Mesothelial cell of epicardium (in vitro differentiated cells): ENCODE results near the gene FASTKD3. TPM values are rescaled to one million over a fixed set of nuclear protein-coding genes. Genes with fewer than 3 reads are reported as not detected.

ENCODE experiments used
- DNase-seq, 2 experiments: peaks; one replicate each; pipeline ENCODE4 v3.0.0; 2021; ENCODE audit warnings: low spot score in 2 of 2; ENCODE audit not compliant: unreplicated experiment in 2 of 2
- H3K27ac Mint-ChIP-seq: 2 replicates; pipeline ENCODE4 v1.8.0; 2021; ENCODE audit warnings: mixed read lengths
- H3K27me3 Mint-ChIP-seq: 2 replicates; pipeline ENCODE4 v1.8.0; 2021; ENCODE audit warnings: low read depth, mixed read lengths
- H3K36me3 Mint-ChIP-seq: 2 replicates; pipeline ENCODE4 v1.8.0; 2021; ENCODE audit warnings: mixed read lengths
- H3K4me1 Mint-ChIP-seq: 2 replicates; pipeline ENCODE4 v1.8.0; 2021; ENCODE audit warnings: mixed read lengths
- H3K4me3 Mint-ChIP-seq: 2 replicates; pipeline ENCODE4 v1.8.0; 2021; ENCODE audit warnings: mild to moderate bottlenecking, moderate library complexity, mixed read lengths
- H3K9me3 Mint-ChIP-seq: 2 replicates; pipeline ENCODE4 v1.8.0; 2021; ENCODE audit warnings: mixed read lengths
- total RNA-seq: library from RNA; stranded (reverse); gene quantifications from 3 replicates; pipeline ENCODE4 v1.2.1, GENCODE V29; 2021
- TF ChIP-seq, protein P1 (sequence below): fragments of 200-600 bp; sonication (generic); IDR thresholded peaks from one replicate; pipeline ENCODE4 v1.5.0; 2021; ENCODE audit warnings: antibody characterized with exemption; ENCODE audit not compliant: unreplicated experiment

FASTKD3 gene
- total RNA-seq, 1 donor from 2014 or later = 10.3 TPM

DNA sequence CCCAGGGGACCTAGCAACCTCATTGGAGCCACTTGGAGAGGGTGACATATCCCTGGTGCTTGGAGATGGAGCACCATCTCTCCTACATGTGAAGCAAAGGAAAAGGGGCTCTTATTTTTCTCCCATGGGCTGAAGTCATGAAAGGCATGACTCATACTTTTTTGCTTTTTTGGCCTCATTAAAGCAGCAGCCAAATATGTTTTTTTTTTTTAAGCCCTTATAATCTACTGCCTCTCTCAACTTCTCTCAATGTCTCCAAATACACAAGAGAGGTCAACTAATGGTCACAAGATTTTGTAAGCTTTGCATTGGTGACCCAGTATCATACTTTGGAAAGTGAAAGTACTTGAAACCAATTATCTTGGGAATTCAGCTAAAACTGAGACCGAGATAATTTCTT lies 16.3 kb downstream of the FASTKD3 start:
- peak overlapping the region; percentile 80 for H3K4me3 Mint-ChIP-seq
- peaks cover 4% of the 10 kb centered on the region for H3K9me3 Mint-ChIP-seq
- H3K4me1 Mint-ChIP-seq = peaks cover 11% of the 10 kb centered on the region
- H3K36me3 Mint-ChIP-seq = peaks cover 3% of the 10 kb centered on the region
- DNase-seq = no peak
- H3K27me3 Mint-ChIP-seq = peaks cover 18% of the 10 kb centered on the region
- TF ChIP-seq, protein P1, sequence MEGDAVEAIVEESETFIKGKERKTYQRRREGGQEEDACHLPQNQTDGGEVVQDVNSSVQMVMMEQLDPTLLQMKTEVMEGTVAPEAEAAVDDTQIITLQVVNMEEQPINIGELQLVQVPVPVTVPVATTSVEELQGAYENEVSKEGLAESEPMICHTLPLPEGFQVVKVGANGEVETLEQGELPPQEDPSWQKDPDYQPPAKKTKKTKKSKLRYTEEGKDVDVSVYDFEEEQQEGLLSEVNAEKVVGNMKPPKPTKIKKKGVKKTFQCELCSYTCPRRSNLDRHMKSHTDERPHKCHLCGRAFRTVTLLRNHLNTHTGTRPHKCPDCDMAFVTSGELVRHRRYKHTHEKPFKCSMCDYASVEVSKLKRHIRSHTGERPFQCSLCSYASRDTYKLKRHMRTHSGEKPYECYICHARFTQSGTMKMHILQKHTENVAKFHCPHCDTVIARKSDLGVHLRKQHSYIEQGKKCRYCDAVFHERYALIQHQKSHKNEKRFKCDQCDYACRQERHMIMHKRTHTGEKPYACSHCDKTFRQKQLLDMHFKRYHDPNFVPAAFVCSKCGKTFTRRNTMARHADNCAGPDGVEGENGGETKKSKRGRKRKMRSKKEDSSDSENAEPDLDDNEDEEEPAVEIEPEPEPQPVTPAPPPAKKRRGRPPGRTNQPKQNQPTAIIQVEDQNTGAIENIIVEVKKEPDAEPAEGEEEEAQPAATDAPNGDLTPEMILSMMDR = no peak
- H3K27ac Mint-ChIP-seq = peak overlapping the region; percentile 67

DNA sequence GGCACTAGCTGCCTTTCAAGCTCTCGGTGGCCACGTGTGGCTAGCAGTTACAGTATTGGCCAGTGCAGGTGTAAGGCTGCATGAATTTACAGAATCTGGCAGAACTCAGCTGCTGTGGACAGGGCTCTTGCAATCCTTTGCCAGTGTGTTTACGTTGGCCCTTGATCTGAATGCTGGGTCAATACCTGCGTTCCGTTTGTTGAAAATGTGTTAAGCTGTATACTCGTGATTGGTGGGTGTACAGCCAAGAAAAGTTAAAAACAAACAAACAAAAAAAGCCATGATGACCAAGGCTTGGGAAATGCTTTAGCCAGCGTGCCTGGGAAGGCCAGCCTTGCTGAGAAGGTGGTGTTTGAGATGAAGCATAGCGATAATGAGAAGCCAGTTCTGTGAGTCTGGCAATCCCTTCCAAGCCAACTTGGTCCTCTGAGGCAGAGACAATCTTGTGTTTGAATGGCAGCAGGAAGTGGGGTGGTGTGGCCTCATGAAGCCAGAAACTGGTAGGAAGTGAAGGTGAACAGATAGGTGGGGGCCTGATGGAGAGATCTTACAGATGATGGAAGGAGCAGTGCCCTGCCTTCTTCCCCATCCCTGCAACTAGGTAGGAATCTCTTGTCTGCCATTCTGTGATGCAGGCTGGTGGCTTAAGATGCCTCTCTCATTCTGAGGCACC lies 17.1 kb downstream of the FASTKD3 start:
- H3K27me3 Mint-ChIP-seq = peaks cover 21% of the 10 kb centered on the region

DNA sequence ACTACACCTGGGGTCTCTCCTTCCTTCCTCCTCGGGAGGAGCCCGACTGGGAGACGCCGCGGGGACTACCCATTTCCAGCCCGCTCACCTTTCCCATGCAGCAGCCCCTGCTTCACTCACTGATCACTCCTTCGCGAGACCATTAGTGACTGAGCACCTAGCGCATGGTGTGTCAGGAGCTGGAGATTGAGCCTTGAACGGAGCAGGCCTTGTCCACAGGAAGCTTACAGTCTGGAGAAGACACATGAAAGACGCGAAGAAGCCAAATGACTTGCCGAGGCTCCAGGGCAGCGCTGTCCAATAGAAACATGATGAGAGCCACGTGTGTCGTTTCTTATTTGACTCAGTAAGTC lies 17.6 kb downstream of the FASTKD3 start:
- DNase-seq = no peak
- TF ChIP-seq, protein P1 = no peak
- Mint-ChIP-seq H3K4me3 (peak overlapping the region; percentile 80), H3K4me1 (peaks cover 8% of the 10 kb centered on the region), H3K9me3 (peaks cover 4% of the 10 kb centered on the region), H3K27me3 (peaks cover 26% of the 10 kb centered on the region), H3K36me3 (peaks cover 3% of the 10 kb centered on the region), H3K27ac (peak overlapping the region; percentile 62)

More for the DNA sequence above, 17.1 kb downstream of the FASTKD3 start:
- TF ChIP-seq, protein P1 = no peak
- Mint-ChIP-seq H3K9me3 (peaks cover 4% of the 10 kb centered on the region), H3K27ac (peak overlapping the region; percentile 10), H3K4me1 (peaks cover 9% of the 10 kb centered on the region), H3K4me3 (peak overlapping the region; percentile 80), H3K36me3 (peaks cover 3% of the 10 kb centered on the region)
- no peak for DNase-seq

DNA sequence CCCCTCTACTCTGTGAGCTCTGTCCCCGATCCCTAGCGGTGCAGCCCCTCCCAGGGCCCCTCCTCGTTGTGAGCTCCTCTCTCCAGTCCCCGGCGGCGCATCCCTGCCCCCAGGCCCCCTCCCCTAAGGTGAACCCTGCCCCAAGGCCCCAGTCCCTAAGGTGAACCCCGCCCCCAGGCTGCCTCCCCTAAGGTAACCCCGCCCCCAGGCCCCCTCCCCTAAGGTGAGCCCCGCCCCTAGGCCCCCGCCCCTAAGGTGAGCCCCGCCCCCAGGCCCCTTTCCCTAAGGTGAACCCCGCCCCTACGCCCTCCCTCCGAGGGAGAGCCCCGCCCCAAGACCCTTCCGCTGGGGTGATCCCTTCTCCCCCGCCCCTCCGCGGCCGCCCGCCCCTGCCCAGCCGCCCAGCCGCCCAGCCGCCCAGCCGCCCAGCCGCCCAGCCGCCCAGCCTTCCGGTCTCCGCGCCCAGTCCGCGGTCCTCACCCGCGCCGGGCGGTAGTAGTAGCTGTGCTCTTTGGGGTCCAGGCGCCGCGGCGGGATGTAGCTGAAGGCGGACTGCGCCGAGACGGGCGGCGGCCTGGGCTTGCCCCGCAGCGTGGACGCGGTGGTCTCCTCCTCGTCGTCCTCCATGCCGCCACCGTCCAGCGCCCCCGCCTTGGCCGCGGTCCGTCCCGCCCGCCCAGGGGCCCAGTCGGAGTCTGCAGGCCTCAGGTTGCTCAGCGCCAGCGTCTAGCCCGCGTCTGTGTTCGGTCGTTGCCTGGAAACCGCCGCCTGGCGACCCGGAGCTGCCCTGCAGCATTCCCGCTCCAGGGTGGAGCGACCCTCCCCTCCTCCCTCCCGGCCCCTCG lies 18.2 kb downstream of the FASTKD3 start, which contains the start of gene CFAP90:
Gene CFAP90, minus strand, starts transcription at position 739 of the 845 bp plus-strand sequence. Its CDS starts 112 bp downstream, at position 627.
- TF ChIP-seq, protein P1 = peak; percentile 29
- peaks cover 8% of the 10 kb centered on the region for H3K4me1 Mint-ChIP-seq
- H3K27me3 Mint-ChIP-seq = peaks cover 29% of the 10 kb centered on the region
- peaks cover 3% of the 10 kb centered on the region for H3K36me3 Mint-ChIP-seq
- peak within 1 kb of the TSS; percentile 62 for H3K27ac Mint-ChIP-seq
- H3K9me3 Mint-ChIP-seq = peaks cover 4% of the 10 kb centered on the region
- H3K4me3 Mint-ChIP-seq = peak within 1 kb of the TSS; percentile 81
- peak; percentile 65 to 79 for DNase-seq

DNA sequence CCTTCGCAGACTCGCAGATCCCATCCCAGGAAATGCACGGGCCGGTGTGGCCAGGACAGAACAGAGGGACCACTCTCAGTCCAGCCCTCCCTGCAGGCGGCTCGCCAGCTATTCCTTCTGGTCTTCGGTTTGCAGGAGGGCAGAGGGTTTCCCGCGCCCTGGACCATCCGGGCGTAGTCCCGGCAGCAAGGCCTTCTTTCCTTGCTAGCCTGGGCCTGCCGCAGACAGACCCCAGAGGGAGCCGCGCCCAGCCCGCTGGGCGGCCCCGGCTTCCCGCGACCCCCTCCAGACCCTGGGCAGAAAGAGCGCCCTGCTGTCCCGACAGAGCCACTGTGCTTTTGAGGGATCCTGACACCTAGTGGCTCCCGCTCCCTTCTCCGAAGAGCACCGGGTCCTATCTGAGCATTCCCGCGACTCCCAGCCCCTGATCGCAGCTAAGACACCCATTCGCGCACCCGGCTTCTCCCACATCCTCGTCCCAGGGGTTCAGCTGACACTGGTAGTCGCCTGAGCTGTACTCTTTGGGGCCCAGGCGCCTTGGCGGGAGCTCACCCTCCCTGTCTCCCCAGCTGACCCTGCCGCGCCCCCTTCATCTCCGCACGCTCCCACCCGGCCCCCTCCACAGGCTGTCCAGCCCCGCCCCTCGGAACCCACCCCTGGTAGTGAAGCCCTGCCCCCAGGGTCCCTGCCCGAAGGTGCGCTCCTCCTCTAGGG lies 19.0 kb downstream of the FASTKD3 start:
- Mint-ChIP-seq H3K27me3 (peaks cover 36% of the 10 kb centered on the region), H3K27ac (peak overlapping the region; percentile 53), H3K4me1 (peaks cover 8% of the 10 kb centered on the region), H3K9me3 (peaks cover 4% of the 10 kb centered on the region), H3K4me3 (peak overlapping the region; percentile 81), H3K36me3 (peaks cover 3% of the 10 kb centered on the region)
- TF ChIP-seq, protein P1 = no peak
- DNase-seq = peak in 1 of 2 experiments; percentile 66
